Smooth muscle cell (in vitro differentiated cells): Measurements from ENCODE around the gene OR6K6. TPM values are rescaled to one million over a fixed set of nuclear protein-coding genes. Genes with fewer than 3 reads are reported as not detected.

Experiments used
- DNase-seq: peaks from one replicate; lab custom pipeline; 2025; ENCODE audit not compliant: unreplicated experiment; lab: John Stamatoyannopoulos, UW
- H2AFZ ChIP-seq: fragments of 200-600 bp; sonication (generic); 2 replicates; pipeline ENCODE4 v1.6.0; 2016; ENCODE audit warnings: antibody characterized with exemption, low read depth, mild to moderate bottlenecking
- H3F3A ChIP-seq: fragments of 200-600 bp; sonication (generic); 2 replicates; pipeline ENCODE4 v1.6.0; 2017; ENCODE audit warnings: antibody characterized with exemption, low read depth
- H3K27ac ChIP-seq: fragments of 200-600 bp; sonication (generic); 2 replicates; pipeline ENCODE4 v1.5.1; 2016; ENCODE audit warnings: low read depth, mild to moderate bottlenecking
- H3K27me3 ChIP-seq: fragments of 200-600 bp; sonication (generic); 2 replicates; pipeline ENCODE4 v1.6.1; 2016; ENCODE audit warnings: low read depth, mild to moderate bottlenecking
- H3K36me3 ChIP-seq: fragments of 200-600 bp; sonication (generic); 2 replicates; pipeline ENCODE4 v1.5.1; 2016; ENCODE audit warnings: low read depth
- H3K4me1 ChIP-seq: fragments of 200-600 bp; sonication (generic); 2 replicates; pipeline ENCODE4 v1.5.1; 2016; ENCODE audit warnings: low read depth
- H3K4me2 ChIP-seq: fragments of 200-600 bp; sonication (generic); 2 replicates; pipeline ENCODE4 v1.6.0; 2016; ENCODE audit warnings: mild to moderate bottlenecking
- H3K4me3 ChIP-seq: fragments of 200-600 bp; sonication (generic); 2 replicates; pipeline ENCODE4 v1.5.1; 2016; ENCODE audit warnings: mild to moderate bottlenecking
- H3K79me2 ChIP-seq: fragments of 200-600 bp; sonication (generic); 2 replicates; pipeline ENCODE4 v1.6.0; 2016; ENCODE audit warnings: low read depth, mild to moderate bottlenecking
- H3K9ac ChIP-seq: fragments of 200-600 bp; sonication (generic); 2 replicates; pipeline ENCODE4 v1.6.0; 2016; ENCODE audit warnings: low read depth
- H3K9me3 ChIP-seq: fragments of 200-600 bp; sonication (generic); replicated peaks from 2 replicates; pipeline ENCODE4 v1.5.1; 2016; ENCODE audit warnings: low read depth
- H4K20me1 ChIP-seq: fragments of 200-600 bp; sonication (generic); 2 replicates; pipeline ENCODE4 v1.6.0; 2016; ENCODE audit warnings: low read depth
- WGBS: methylation state at CpG from one replicate; pipeline ENCODE4 v1.1.7; 2016; ENCODE audit warnings: low lambda C conversion rate; 5-methylcytosine and 5-hydroxymethylcytosine counted together
- polyA plus RNA-seq: library from polyadenylated mRNA; unstranded; fragments of >200 nt; fragmentation: Nextera tagmentation; extraction: Ambion mirVana; gene quantifications from 2 replicates; pipeline ENCODE4 v1.2.1, GENCODE V29; 2016
- total RNA-seq: library from RNA; depleted of rRNA; stranded (reverse); fragments of >200 nt; gene quantifications from 2 replicates; pipeline ENCODE4 v1.2.3, GENCODE V29; 2014
- TF ChIP-seq, protein P1 (sequence below): fragments of 200-600 bp; sonication (generic); IDR thresholded peaks from 2 replicates; pipeline ENCODE4 v1.5.1; 2017; ENCODE audit warnings: borderline replicate concordance, mild to moderate bottlenecking, antibody characterized with exemption; ENCODE audit not compliant: insufficient read depth, poor library complexity, severe bottlenecking

Gene OR6K6
- total and polyA plus RNA-seq, 2 experiments from 2014 or later = not detected

- no peaks in the 10 kb centered on the region for H3K4me1 ChIP-seq
- TF ChIP-seq, protein P1, sequence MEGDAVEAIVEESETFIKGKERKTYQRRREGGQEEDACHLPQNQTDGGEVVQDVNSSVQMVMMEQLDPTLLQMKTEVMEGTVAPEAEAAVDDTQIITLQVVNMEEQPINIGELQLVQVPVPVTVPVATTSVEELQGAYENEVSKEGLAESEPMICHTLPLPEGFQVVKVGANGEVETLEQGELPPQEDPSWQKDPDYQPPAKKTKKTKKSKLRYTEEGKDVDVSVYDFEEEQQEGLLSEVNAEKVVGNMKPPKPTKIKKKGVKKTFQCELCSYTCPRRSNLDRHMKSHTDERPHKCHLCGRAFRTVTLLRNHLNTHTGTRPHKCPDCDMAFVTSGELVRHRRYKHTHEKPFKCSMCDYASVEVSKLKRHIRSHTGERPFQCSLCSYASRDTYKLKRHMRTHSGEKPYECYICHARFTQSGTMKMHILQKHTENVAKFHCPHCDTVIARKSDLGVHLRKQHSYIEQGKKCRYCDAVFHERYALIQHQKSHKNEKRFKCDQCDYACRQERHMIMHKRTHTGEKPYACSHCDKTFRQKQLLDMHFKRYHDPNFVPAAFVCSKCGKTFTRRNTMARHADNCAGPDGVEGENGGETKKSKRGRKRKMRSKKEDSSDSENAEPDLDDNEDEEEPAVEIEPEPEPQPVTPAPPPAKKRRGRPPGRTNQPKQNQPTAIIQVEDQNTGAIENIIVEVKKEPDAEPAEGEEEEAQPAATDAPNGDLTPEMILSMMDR = no peak
- H3K4me3 ChIP-seq = no peak overlapping the region
- 67% methylated on average over 6 of the region's 6 CpGs for WGBS
- H3K27ac ChIP-seq = no peak overlapping the region
- H3K36me3 ChIP-seq = no peaks in the 10 kb centered on the region
- no peaks in the 10 kb centered on the region for H3F3A ChIP-seq
- no peaks in the 10 kb centered on the region for H4K20me1 ChIP-seq
- no peaks in the 10 kb centered on the region for H3K79me2 ChIP-seq
- no peak overlapping the region for H2AFZ ChIP-seq
- H3K4me2 ChIP-seq = no peak overlapping the region
- no peaks in the 10 kb centered on the region for H3K9me3 ChIP-seq
- H3K9ac ChIP-seq = no peak overlapping the region
- H3K27me3 ChIP-seq = no peaks in the 10 kb centered on the region
- DNase-seq = no peak
Measured at GRCh38 chr1:158794247-158794646, 39.7 kb downstream of the OR6K6 start.

GRCh38 chr1:158798531-158798930, 44.0 kb downstream of the OR6K6 start:
- no peaks in the 10 kb centered on the region for H3K27me3 ChIP-seq
- no peaks in the 10 kb centered on the region for H3K79me2 ChIP-seq
- no peaks in the 10 kb centered on the region for H3K4me1 ChIP-seq
- H3K9me3 ChIP-seq = no peaks in the 10 kb centered on the region
- no peak overlapping the region for H3K4me3 ChIP-seq
- TF ChIP-seq, protein P1 = peak; percentile 26
- no peaks in the 10 kb centered on the region for H3K36me3 ChIP-seq
- no peak overlapping the region for H3K9ac ChIP-seq
- no peak for DNase-seq
- WGBS = 60% methylated on average over 3 of the region's 3 CpGs
- H2AFZ ChIP-seq = no peak overlapping the region
- no peaks in the 10 kb centered on the region for H3F3A ChIP-seq
- H3K4me2 ChIP-seq = no peak overlapping the region
- no peak overlapping the region for H3K27ac ChIP-seq
- no peaks in the 10 kb centered on the region for H4K20me1 ChIP-seq

- 71% methylated on average over 4 of the region's 4 CpGs for WGBS
Measured at GRCh38 chr1:158799689-158800088, 45.2 kb downstream of the OR6K6 start.

GRCh38 chr1:158800526-158800925, 46.0 kb downstream of the OR6K6 start:
- H3F3A ChIP-seq = no peaks in the 10 kb centered on the region
- no peaks in the 10 kb centered on the region for H3K27me3 ChIP-seq
- TF ChIP-seq, protein P1 = no peak
- H3K79me2 ChIP-seq = no peaks in the 10 kb centered on the region
- 91% methylated on average over 2 of the region's 2 CpGs for WGBS
- H3K9me3 ChIP-seq = no peaks in the 10 kb centered on the region
- no peaks in the 10 kb centered on the region for H3K36me3 ChIP-seq
- no peak overlapping the region for H2AFZ ChIP-seq
- no peaks in the 10 kb centered on the region for H3K4me1 ChIP-seq
- no peaks in the 10 kb centered on the region for H4K20me1 ChIP-seq
- no peak overlapping the region for H3K27ac ChIP-seq
- H3K9ac ChIP-seq = no peak overlapping the region
- H3K4me2 ChIP-seq = no peak overlapping the region
- no peak overlapping the region for H3K4me3 ChIP-seq
- no peak for DNase-seq

More at GRCh38 chr1:158799689-158800088, 45.2 kb downstream of the OR6K6 start:
- Histone ChIP-seq H3K9ac (no peak overlapping the region), H2AFZ (no peak overlapping the region), H3K79me2 (no peaks in the 10 kb centered on the region), H3K4me3 (no peak overlapping the region), H3F3A (no peaks in the 10 kb centered on the region), H3K27me3 (no peaks in the 10 kb centered on the region), H3K4me2 (no peak overlapping the region), H3K4me1 (no peaks in the 10 kb centered on the region), H3K9me3 (no peaks in the 10 kb centered on the region), H3K36me3 (no peaks in the 10 kb centered on the region), H4K20me1 (no peaks in the 10 kb centered on the region), H3K27ac (no peak overlapping the region)
- DNase-seq = no peak
- TF ChIP-seq, protein P1 = no peak
